Fibroblast of lung (primary cell): ENCODE data around the gene NOS3. TPM values are rescaled to one million over a fixed set of nuclear protein-coding genes. Genes with fewer than 3 reads are reported as not detected.

ENCODE experiments used
- DNase-seq, 2 donors: peaks; one replicate each; pipeline versions ENCODE4 v3.0.0 to v3.0.0-alpha.2; 2010; ENCODE audit warnings: low read depth in 2 of 2
- H2AFZ ChIP-seq: 2 replicates; pipeline ENCODE4 v1.5.1; 2012; ENCODE audit warnings: low read length, control low read depth, inconsistent platforms
- H3K27ac ChIP-seq: 2 replicates; pipeline ENCODE4 v1.5.1; 2011; ENCODE audit warnings: low read length, control low read depth; ENCODE audit not compliant: insufficient read depth
- H3K27me3 ChIP-seq: 2 replicates; pipeline ENCODE4 v1.5.1; 2011; ENCODE audit warnings: mild to moderate bottlenecking, low read length; ENCODE audit not compliant: control insufficient read depth, insufficient read depth
- H3K36me3 ChIP-seq: 2 replicates; pipeline ENCODE4 v1.5.1; 2011; ENCODE audit warnings: low read length; ENCODE audit not compliant: control insufficient read depth, insufficient read depth
- H3K4me1 ChIP-seq: 2 replicates; pipeline ENCODE4 v1.5.1; 2011; ENCODE audit warnings: low read length; ENCODE audit not compliant: control insufficient read depth, insufficient read depth; ENCODE audit errors: extremely low read depth
- H3K4me2 ChIP-seq: 2 replicates; pipeline ENCODE4 v1.5.1; 2011; ENCODE audit warnings: low read length, control low read depth; ENCODE audit not compliant: insufficient read depth; ENCODE audit errors: extremely low read depth
- H3K4me3 ChIP-seq, 4 experiments: fragments of 200-600 bp in 1 of 4; sonication (generic) in 1 of 4; replicated peaks in 1 of 4; 2 replicates each; pipeline ENCODE4 v1.5.1; 2011 to 2016; ENCODE audit warnings: low read length in 4 of 4, low read depth in 3 of 4, mild to moderate bottlenecking in 3 of 4, control low read depth in 2 of 4, inconsistent platforms in 1 of 4, mixed read lengths in 1 of 4; ENCODE audit not compliant: insufficient read depth in 1 of 4; ENCODE audit errors: control extremely low read depth in 1 of 4
- H3K79me2 ChIP-seq: 2 replicates; pipeline ENCODE4 v1.5.1; 2012; ENCODE audit warnings: mild to moderate bottlenecking, low read length, inconsistent platforms; ENCODE audit not compliant: control insufficient read depth, insufficient read depth
- H3K9ac ChIP-seq: 2 replicates; pipeline ENCODE4 v1.5.1; 2011; ENCODE audit warnings: mild to moderate bottlenecking, low read length, control low read depth; ENCODE audit not compliant: insufficient read depth
- H3K9me3 ChIP-seq: 2 replicates; pipeline ENCODE4 v1.5.1; 2012; ENCODE audit warnings: low read depth, low read length; ENCODE audit not compliant: control insufficient read depth, insufficient read depth
- H4K20me1 ChIP-seq: 2 replicates; pipeline ENCODE4 v1.5.1; 2011; ENCODE audit warnings: low read length; ENCODE audit not compliant: control insufficient read depth, insufficient read depth; ENCODE audit errors: extremely low read depth
- CTCF ChIP-seq, 2 donors: IDR thresholded peaks in 1 of 2; conservative IDR thresholded peaks in 1 of 2; 1 replicate in 1 of 2; 2 replicates in 1 of 2; pipeline ENCODE4 v1.5.1; 2011 to 2012; ENCODE audit warnings: low read length in 2 of 2, control low read depth in 1 of 2, inconsistent platforms in 1 of 2, low read depth in 1 of 2, mild to moderate bottlenecking in 1 of 2
- EZH2 ChIP-seq: IDR thresholded peaks from 2 replicates; pipeline ENCODE4 v1.5.1; 2012; ENCODE audit warnings: low read length, control low read depth, mild to moderate bottlenecking; ENCODE audit errors: missing control alignments
- polyA plus RNA-seq, 2 donors: library from polyadenylated mRNA; depleted of rRNA in 1 of 2; stranded (reverse) in 1 of 2; unstranded in 1 of 2; fragments of >200 nt; gene quantifications; 2 replicates each; pipeline ENCODE4 v1.2.1, GENCODE V29; 2011 to 2012; ENCODE audit warnings: missing spikeins in 1 of 2
- total RNA-seq: library from RNA; depleted of rRNA; stranded (reverse); fragments of >200 nt; gene quantifications from 2 replicates; pipeline ENCODE4 v1.2.1, GENCODE V29; 2014

NOS3 gene
- total and polyA plus RNA-seq, 2 donors (not counting 1 experiment from before 2014, with no cell fraction given): 0.12 to 0.50 TPM

GRCh38 chr7:150975536-150976319 lies 15.1 kb upstream of the NOS3 start:
- Histone ChIP-seq H3K27me3 (peaks cover 71% of the 10 kb centered on the region), H3K36me3 (no peaks in the 10 kb centered on the region), H3K4me2 (no peak overlapping the region), H2AFZ (no peak overlapping the region), H3K79me2 (no peaks in the 10 kb centered on the region), H3K9me3 (no peaks in the 10 kb centered on the region), H3K9ac (no peak overlapping the region), H4K20me1 (no peaks in the 10 kb centered on the region), H3K4me1 (no peaks in the 10 kb centered on the region), H3K27ac (no peak overlapping the region), H3K4me3 (no peak overlapping the region)
- DNase-seq: no peak
- TF ChIP-seq CTCF (conservative IDR thresholded peaks at IDR 0.05 in 1 of 2, IDR thresholded peaks at IDR 0.05 in 1 of 2; ENCODE audit: low read depth in 1 of 2, low read length in 2 of 2): no peak
- no peak for TF ChIP-seq EZH2

GRCh38 chr7:150976529-150977381 lies 14.1 kb upstream of the NOS3 start:
- H3K4me2 ChIP-seq: no peak overlapping the region
- no peaks in the 10 kb centered on the region for H3K79me2 ChIP-seq
- peaks cover 64% of the 10 kb centered on the region for H3K27me3 ChIP-seq
- H3K9ac ChIP-seq: no peak overlapping the region
- no peaks in the 10 kb centered on the region for H3K36me3 ChIP-seq
- H2AFZ ChIP-seq: no peak overlapping the region
- no peak overlapping the region for H3K4me3 ChIP-seq
- no peak for DNase-seq
- no peak for TF ChIP-seq EZH2
- TF ChIP-seq CTCF (conservative IDR thresholded peaks at IDR 0.05 in 1 of 2, IDR thresholded peaks at IDR 0.05 in 1 of 2; ENCODE audit: low read depth in 1 of 2, low read length in 2 of 2): no peak
- no peak overlapping the region for H3K27ac ChIP-seq
- H3K4me1 ChIP-seq: no peaks in the 10 kb centered on the region
- no peaks in the 10 kb centered on the region for H3K9me3 ChIP-seq
- H4K20me1 ChIP-seq: no peaks in the 10 kb centered on the region

- H3K27ac ChIP-seq: no peak overlapping the region
- no peak overlapping the region for H3K4me2 ChIP-seq
- no peaks in the 10 kb centered on the region for H3K4me1 ChIP-seq
- peaks cover 56% of the 10 kb centered on the region for H3K27me3 ChIP-seq
- no peaks in the 10 kb centered on the region for H3K9me3 ChIP-seq
- H4K20me1 ChIP-seq: no peaks in the 10 kb centered on the region
- H3K9ac ChIP-seq: no peak overlapping the region
- TF ChIP-seq EZH2: peak; percentile 97
- no peak for TF ChIP-seq CTCF (conservative IDR thresholded peaks at IDR 0.05 in 1 of 2, IDR thresholded peaks at IDR 0.05 in 1 of 2; ENCODE audit: low read depth in 1 of 2, low read length in 2 of 2)
- DNase-seq: no peak
- H2AFZ ChIP-seq: no peak overlapping the region
- no peaks in the 10 kb centered on the region for H3K79me2 ChIP-seq
- H3K4me3 ChIP-seq: no peak overlapping the region
- H3K36me3 ChIP-seq: no peaks in the 10 kb centered on the region
These were observed 13.3 kb upstream of the NOS3 start for GRCh38 chr7:150977382-150978125.
